Measurements from ENCODE around the gene ERC2.

DNA sequence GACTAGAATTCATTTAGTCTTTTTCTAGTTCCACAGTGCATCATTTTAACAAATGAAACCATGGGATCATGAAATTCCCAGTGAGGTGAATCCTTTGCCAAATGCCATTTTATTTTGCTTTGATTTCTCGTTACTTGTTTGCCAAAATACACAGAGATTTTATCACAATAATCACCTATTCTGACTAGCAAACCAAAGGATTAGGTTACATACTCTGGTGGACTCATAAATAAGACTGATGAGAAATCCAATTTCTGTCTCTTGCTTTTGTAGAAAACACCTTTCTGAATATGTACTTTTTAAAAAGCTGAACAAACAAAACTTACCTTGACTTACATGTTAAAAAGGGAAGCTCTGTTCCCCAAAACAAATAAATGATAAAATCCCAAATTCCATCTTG is 12.2 kb downstream of the ERC2 start:
- TF ChIP-seq TAF1 (IDR thresholded peaks at IDR 0.05; ENCODE audit: borderline replicate concordance, low read depth, low read length) (no peak), POLR2A (IDR thresholded peaks at IDR 0.05; ENCODE audit: low read depth, low read length) (no peak)

Measured in GM12892 (cell line).